ENCODE data around the gene CORO2B. TPM values are rescaled to one million over a fixed set of nuclear protein-coding genes. Genes with fewer than 3 reads are reported as not detected.

The CORO2B gene
- total RNA-seq, 1 experiment from 2014 or later = 0.59 TPM

DNA sequence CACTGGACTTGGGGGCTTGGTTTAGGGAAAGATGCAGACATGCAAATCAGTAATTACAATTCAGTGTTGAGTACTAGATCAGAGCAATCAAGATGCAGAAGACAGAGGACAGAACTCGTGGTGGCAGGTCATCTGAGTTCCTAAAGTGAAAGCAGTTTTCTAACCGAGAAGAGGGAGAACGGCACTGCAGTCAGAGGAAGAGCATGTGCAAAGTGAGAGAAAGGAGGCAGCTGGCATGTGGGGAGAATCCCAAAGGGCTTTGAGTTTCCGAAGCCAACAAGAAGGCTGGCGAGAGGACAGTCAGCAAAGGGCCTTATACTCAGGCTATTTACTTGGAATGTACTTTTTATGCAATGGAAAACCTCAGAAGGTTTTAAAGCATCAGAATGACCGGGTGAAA lies 154.9 kb downstream of the CORO2B start:
- intact Hi-C loops (cut with micrococcal nuclease; ENCODE audit: unreplicated experiment) = no loop called here
- Histone ChIP-seq H3K27ac (no peak overlapping the region), H3K4me1 (replicated peaks; ENCODE audit: insufficient read depth) (no peaks in the 10 kb centered on the region), H3K4me3 (no peak overlapping the region), H3K9me2 (ENCODE audit: insufficient read depth) (no peaks in the 10 kb centered on the region), H4K20me1 (ENCODE audit: insufficient read depth) (no peaks in the 10 kb centered on the region), H3K9me3 (ENCODE audit: insufficient read depth, low read depth) (no peaks in the 10 kb centered on the region), H2AFZ (no peak overlapping the region), H3F3A (ENCODE audit: insufficient read depth, low read depth) (no peaks in the 10 kb centered on the region), H3K36me3 (ENCODE audit: low read depth) (no peaks in the 10 kb centered on the region), H3K4me2 (no peak overlapping the region), H3K79me2 (ENCODE audit: low read depth) (no peaks in the 10 kb centered on the region), H3K27me3 (ENCODE audit: insufficient read depth, low read depth) (no peaks in the 10 kb centered on the region)
- no TSS peak for BruUV-seq (replicated peaks)
- no peak for DNase-seq
- POLR2A ChIA-PET (ENCODE audit: unreplicated experiment) = no interaction called here
- CTCF ChIA-PET = no interaction called here
- no peak for TF ChIP-seq EZH2 (IDR thresholded peaks at IDR 0.05; ENCODE audit: low read depth)
- TF ChIP-seq, protein P1, sequence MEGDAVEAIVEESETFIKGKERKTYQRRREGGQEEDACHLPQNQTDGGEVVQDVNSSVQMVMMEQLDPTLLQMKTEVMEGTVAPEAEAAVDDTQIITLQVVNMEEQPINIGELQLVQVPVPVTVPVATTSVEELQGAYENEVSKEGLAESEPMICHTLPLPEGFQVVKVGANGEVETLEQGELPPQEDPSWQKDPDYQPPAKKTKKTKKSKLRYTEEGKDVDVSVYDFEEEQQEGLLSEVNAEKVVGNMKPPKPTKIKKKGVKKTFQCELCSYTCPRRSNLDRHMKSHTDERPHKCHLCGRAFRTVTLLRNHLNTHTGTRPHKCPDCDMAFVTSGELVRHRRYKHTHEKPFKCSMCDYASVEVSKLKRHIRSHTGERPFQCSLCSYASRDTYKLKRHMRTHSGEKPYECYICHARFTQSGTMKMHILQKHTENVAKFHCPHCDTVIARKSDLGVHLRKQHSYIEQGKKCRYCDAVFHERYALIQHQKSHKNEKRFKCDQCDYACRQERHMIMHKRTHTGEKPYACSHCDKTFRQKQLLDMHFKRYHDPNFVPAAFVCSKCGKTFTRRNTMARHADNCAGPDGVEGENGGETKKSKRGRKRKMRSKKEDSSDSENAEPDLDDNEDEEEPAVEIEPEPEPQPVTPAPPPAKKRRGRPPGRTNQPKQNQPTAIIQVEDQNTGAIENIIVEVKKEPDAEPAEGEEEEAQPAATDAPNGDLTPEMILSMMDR (conservative IDR thresholded peaks at IDR 0.05) = no peak

DNA sequence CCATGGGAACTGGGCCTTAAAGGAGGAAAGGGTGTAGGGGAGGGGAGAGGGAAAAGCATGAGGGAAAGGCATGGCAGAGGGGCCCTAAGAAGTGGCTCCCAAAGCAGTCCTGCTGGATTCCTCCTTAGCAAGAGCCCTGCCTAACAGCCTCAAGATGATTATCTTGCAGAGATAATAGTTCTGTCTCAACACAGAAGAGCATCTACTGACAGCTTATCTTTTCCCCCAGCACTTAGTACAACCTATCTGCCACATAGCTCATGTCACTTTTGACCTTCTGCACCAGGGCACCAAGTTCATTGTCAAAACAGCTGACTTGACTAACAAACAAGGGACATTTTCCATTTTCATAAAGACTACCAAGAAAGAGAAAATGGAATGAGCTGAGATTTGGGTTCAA lies 155.6 kb downstream of the CORO2B start:
- H3F3A ChIP-seq (ENCODE audit: insufficient read depth, low read depth) = no peaks in the 10 kb centered on the region
- no peak for DNase-seq
- H3K9me3 ChIP-seq (ENCODE audit: insufficient read depth, low read depth) = no peaks in the 10 kb centered on the region
- no peak overlapping the region for H3K4me2 ChIP-seq
- no peaks in the 10 kb centered on the region for H3K9me2 ChIP-seq (ENCODE audit: insufficient read depth)
- no peaks in the 10 kb centered on the region for H3K4me1 ChIP-seq (replicated peaks; ENCODE audit: insufficient read depth)
- H3K27me3 ChIP-seq (ENCODE audit: insufficient read depth, low read depth) = no peaks in the 10 kb centered on the region
- TF ChIP-seq, protein P1 (conservative IDR thresholded peaks at IDR 0.05) = no peak
- no peak for TF ChIP-seq EZH2 (IDR thresholded peaks at IDR 0.05; ENCODE audit: low read depth)
- no peak overlapping the region for H3K27ac ChIP-seq
- H2AFZ ChIP-seq = no peak overlapping the region
- POLR2A ChIA-PET (ENCODE audit: unreplicated experiment) = no interaction called here
- intact Hi-C loops (cut with micrococcal nuclease; ENCODE audit: unreplicated experiment) = no loop called here
- H3K36me3 ChIP-seq (ENCODE audit: low read depth) = no peaks in the 10 kb centered on the region
- no TSS peak for BruUV-seq (replicated peaks)
- CTCF ChIA-PET = interaction anchor here (1.0 kb wide), 1 partner anchor 191 kb away, joined by 3 read pairs; no protein-coding TSS in a partner anchor
- H3K79me2 ChIP-seq (ENCODE audit: low read depth) = no peaks in the 10 kb centered on the region
- no peaks in the 10 kb centered on the region for H4K20me1 ChIP-seq (ENCODE audit: insufficient read depth)
- H3K4me3 ChIP-seq = no peak overlapping the region

DNA sequence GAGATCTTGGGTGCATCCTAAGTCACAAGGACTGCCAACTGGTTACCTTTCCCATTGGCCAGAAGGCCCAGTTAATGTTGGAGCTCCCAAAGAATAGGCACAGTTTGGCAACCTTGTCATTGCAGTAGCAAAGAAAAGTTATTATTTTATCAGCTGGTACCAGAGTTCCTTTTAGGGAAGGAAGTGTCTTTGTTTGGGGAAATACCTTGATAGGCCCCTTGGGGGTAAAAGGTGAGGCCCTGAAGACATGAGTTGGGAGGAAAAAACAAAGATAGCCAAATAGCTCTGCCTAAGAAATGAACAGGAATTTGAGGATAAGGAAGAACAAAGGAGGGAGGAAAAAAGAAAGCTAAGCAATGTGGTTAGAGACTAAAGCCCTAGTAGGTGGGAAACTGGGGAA lies 156.1 kb downstream of the CORO2B start:
- H3K9me2 ChIP-seq (ENCODE audit: insufficient read depth) = no peaks in the 10 kb centered on the region
- H3K36me3 ChIP-seq (ENCODE audit: low read depth) = no peaks in the 10 kb centered on the region
- no peak overlapping the region for H3K27ac ChIP-seq
- no peaks in the 10 kb centered on the region for H4K20me1 ChIP-seq (ENCODE audit: insufficient read depth)
- no peaks in the 10 kb centered on the region for H3F3A ChIP-seq (ENCODE audit: insufficient read depth, low read depth)
- no peak overlapping the region for H2AFZ ChIP-seq
- TF ChIP-seq EZH2 (IDR thresholded peaks at IDR 0.05; ENCODE audit: low read depth) = no peak
- TF ChIP-seq, protein P1 (conservative IDR thresholded peaks at IDR 0.05) = no peak
- no peak for DNase-seq
- no peak overlapping the region for H3K4me2 ChIP-seq
- intact Hi-C loops (cut with micrococcal nuclease; ENCODE audit: unreplicated experiment) = no loop called here
- POLR2A ChIA-PET (ENCODE audit: unreplicated experiment) = no interaction called here
- H3K9me3 ChIP-seq (ENCODE audit: insufficient read depth, low read depth) = no peaks in the 10 kb centered on the region
- no peaks in the 10 kb centered on the region for H3K4me1 ChIP-seq (replicated peaks; ENCODE audit: insufficient read depth)
- no peaks in the 10 kb centered on the region for H3K27me3 ChIP-seq (ENCODE audit: insufficient read depth, low read depth)
- H3K79me2 ChIP-seq (ENCODE audit: low read depth) = no peaks in the 10 kb centered on the region
- CTCF ChIA-PET = interaction anchor here (1.0 kb wide), 1 partner anchor 191 kb away, joined by 3 read pairs; no protein-coding TSS in a partner anchor
- H3K4me3 ChIP-seq = no peak overlapping the region
- BruUV-seq (replicated peaks) = no TSS peak

Measured in PC-9 (cell line).